Adipose tissue (tissue), 3 donors: Measurements from ENCODE around the gene CTNNBIP1. TPM values are rescaled to one million over a fixed set of nuclear protein-coding genes. Genes with fewer than 3 reads are reported as not detected.
A peak's percentile ranks its signal among the peaks of the same experiment; 100 is the strongest.
"Not testable (repeated sequence)": the region's sequence is repeated elsewhere in the genome, so short reads cannot be mapped to it uniquely, and the experiment has no call there.

Source experiments
- H3K27ac ChIP-seq: one replicate; pipeline ENCODE4 v1.5.1; 2013; ENCODE audit warnings: low read depth, low read length
- WGBS, 3 donors: extraction: QIAGEN DNeasy Blood & Tissue Kit; methylation state at CpG; one replicate each; pipeline ENCODE4 v1.1.7; 2013; 5-methylcytosine and 5-hydroxymethylcytosine counted together
- polyA plus RNA-seq, 3 donors: library from polyadenylated mRNA; stranded (reverse); fragments of 200-250 nt; gene quantifications; one replicate each; pipeline ENCODE4 v1.2.3, GENCODE V29; 2013
- donor health status: healthy with polysubstance abuse.
- donor health status: Bipolar disorder and iron deficiency.
- donor health status: healthy.

Gene CTNNBIP1
- polyA plus RNA-seq, result 10 to 100 TPM; 18.1 to 22.6 (median 18.6) TPM

GRCh38 chr1:9910076-9910422, at the start of gene CTNNBIP1:
CTNNBIP1 (minus strand) TSS chr1:9910269; CDS start chr1:9872064, 38,205 bp downstream.
- WGBS, 3 donors, result 0 to 1% (median 0%) methylated on average over 8 to 54 of the region's 55 CpGs
- peak within 1 kb of the TSS; percentile 72 for H3K27ac ChIP-seq

- WGBS, 3 donors, result 84 to 92% (median 90%) methylated on average over 8 of the region's 8 CpGs
- H3K27ac ChIP-seq, result no peak overlapping the region
Measured at GRCh38 chr1:9957726-9958125, 47.7 kb upstream of the CTNNBIP1 start.

- no peak overlapping the region for H3K27ac ChIP-seq
- WGBS, 3 donors, result 95 to 98% (median 97%) methylated on average over 2 of the region's 2 CpGs
Measured at GRCh38 chr1:9946315-9946714, 36.2 kb upstream of the CTNNBIP1 start.

- 0% methylated on average over 53 of the region's 53 CpGs for WGBS, 3 donors
- no peak within 1 kb of the TSS for H3K27ac ChIP-seq
Measured at GRCh38 chr1:9942939-9943788, 33.1 kb upstream of the CTNNBIP1 start, which contains the start of the genes LZIC and NMNAT1. LZIC (minus strand) TSS chr1:9943391; CDS start chr1:9936619, 6,772 bp downstream. NMNAT1 (plus strand) TSS chr1:9943475; CDS start chr1:9972074, 28,599 bp downstream.

GRCh38 chr1:9942399-9942938, 32.4 kb upstream of the CTNNBIP1 start:
- H3K27ac ChIP-seq, result no peak overlapping the region

GRCh38 chr1:9929431-9930385, 19.6 kb upstream of the CTNNBIP1 start:
- no peak overlapping the region for H3K27ac ChIP-seq

More at GRCh38 chr1:9942399-9942938, 32.4 kb upstream of the CTNNBIP1 start:
- 0 to 1% (median 1%) methylated on average over 14 of the region's 14 CpGs for WGBS, 3 donors

GRCh38 chr1:9927259-9927658, 17.2 kb upstream of the CTNNBIP1 start:
- no peak overlapping the region for H3K27ac ChIP-seq
- 86 to 94% (median 86%) methylated on average over 5 of the region's 5 CpGs for WGBS, 3 donors

More at GRCh38 chr1:9929431-9930385, 19.6 kb upstream of the CTNNBIP1 start:
- WGBS, 3 donors, result 73 to 81% (median 79%) methylated on average over 15 of the region's 15 CpGs

GRCh38 chr1:9922342-9922741, 12.3 kb upstream of the CTNNBIP1 start:
- H3K27ac ChIP-seq, result no peak overlapping the region
- WGBS, 3 donors, result 80 to 84% (median 82%) methylated on average over 5 of the region's 5 CpGs

- WGBS, 3 donors, result 91 to 96% (median 93%) methylated on average over 5 of the region's 5 CpGs
- H3K27ac ChIP-seq, result no peak overlapping the region
Measured at GRCh38 chr1:9920606-9921005, 10.5 kb upstream of the CTNNBIP1 start.

- 85 to 91% (median 86%) methylated on average over 1 of the region's 1 CpG for WGBS, 3 donors
- no peak overlapping the region for H3K27ac ChIP-seq
Measured at GRCh38 chr1:9917901-9918300, 7.8 kb upstream of the CTNNBIP1 start.

GRCh38 chr1:9917495-9917894, 7.4 kb upstream of the CTNNBIP1 start:
- not testable (repeated sequence) for H3K27ac ChIP-seq
- 94 to 98% (median 94%) methylated on average over 3 of the region's 3 CpGs for WGBS, 3 donors

GRCh38 chr1:9916452-9916851, 6.4 kb upstream of the CTNNBIP1 start:
- WGBS, 3 donors, result 89 to 94% (median 90%) methylated on average over 2 of the region's 2 CpGs
- no peak overlapping the region for H3K27ac ChIP-seq

GRCh38 chr1:9914610-9914937, 4.5 kb upstream of the CTNNBIP1 start:
- H3K27ac ChIP-seq, result no peak overlapping the region
- 46 to 84% (median 79%) methylated on average over 2 of the region's 2 CpGs for WGBS, 3 donors

- H3K27ac ChIP-seq, result no peak overlapping the region
- 79 to 84% (median 82%) methylated on average over 12 of the region's 12 CpGs for WGBS, 3 donors
Measured at GRCh38 chr1:9912264-9912936, 2.3 kb upstream of the CTNNBIP1 start.

- 0 to 1% (median 0%) methylated on average over 40 to 45 of the region's 45 CpGs for WGBS, 3 donors
- H3K27ac ChIP-seq, result peak overlapping the region; percentile 72
Measured at GRCh38 chr1:9910423-9911178, 532 bp upstream of the CTNNBIP1 start.

GRCh38 chr1:9909234-9910046, 629 bp downstream of the CTNNBIP1 start:
- 1% methylated on average over 38 to 47 of the region's 47 CpGs for WGBS, 3 donors
- H3K27ac ChIP-seq, result no peak overlapping the region

GRCh38 chr1:9908871-9909233, 1.2 kb downstream of the CTNNBIP1 start:
- WGBS, 3 donors, result 38 to 68% (median 55%) methylated on average over 4 of the region's 4 CpGs
- no peak overlapping the region for H3K27ac ChIP-seq
